Mesothelial cell of epicardium (in vitro differentiated cells): ENCODE measurements around the gene TMSB10. TPM values are rescaled to one million over a fixed set of nuclear protein-coding genes. Genes with fewer than 3 reads are reported as not detected.

Source experiments
- DNase-seq, 2 experiments: peaks; one replicate each; pipeline ENCODE4 v3.0.0; 2021; ENCODE audit warnings: low spot score in 2 of 2; ENCODE audit not compliant: unreplicated experiment in 2 of 2
- H3K27ac Mint-ChIP-seq: 2 replicates; pipeline ENCODE4 v1.8.0; 2021; ENCODE audit warnings: mixed read lengths
- H3K27me3 Mint-ChIP-seq: 2 replicates; pipeline ENCODE4 v1.8.0; 2021; ENCODE audit warnings: low read depth, mixed read lengths
- H3K36me3 Mint-ChIP-seq: 2 replicates; pipeline ENCODE4 v1.8.0; 2021; ENCODE audit warnings: mixed read lengths
- H3K4me1 Mint-ChIP-seq: 2 replicates; pipeline ENCODE4 v1.8.0; 2021; ENCODE audit warnings: mixed read lengths
- H3K4me3 Mint-ChIP-seq: 2 replicates; pipeline ENCODE4 v1.8.0; 2021; ENCODE audit warnings: mild to moderate bottlenecking, moderate library complexity, mixed read lengths
- H3K9me3 Mint-ChIP-seq: 2 replicates; pipeline ENCODE4 v1.8.0; 2021; ENCODE audit warnings: mixed read lengths
- CTCF ChIP-seq: fragments of 200-600 bp; sonication (generic); IDR thresholded peaks from one replicate; pipeline ENCODE4 v1.5.0; 2021; ENCODE audit warnings: antibody characterized with exemption; ENCODE audit not compliant: unreplicated experiment
- total RNA-seq: library from RNA; stranded (reverse); gene quantifications from 3 replicates; pipeline ENCODE4 v1.2.1, GENCODE V29; 2021

TMSB10 gene
- total RNA-seq, 1 donor from 2014 or later, result 1,289 TPM

- DNase-seq, result no peak
- peaks cover 95% of the 10 kb centered on the region for H3K27me3 Mint-ChIP-seq
- H3K4me1 Mint-ChIP-seq, result peaks cover 22% of the 10 kb centered on the region
- no peak for TF ChIP-seq CTCF
- H3K27ac Mint-ChIP-seq, result no peak overlapping the region
- no peak overlapping the region for H3K4me3 Mint-ChIP-seq
- H3K9me3 Mint-ChIP-seq, result no peaks in the 10 kb centered on the region
- H3K36me3 Mint-ChIP-seq, result no peaks in the 10 kb centered on the region
Observed at GRCh38 chr2:84878459-84878858, 27.0 kb upstream of the TMSB10 start.

- DNase-seq, result no peak
- TF ChIP-seq CTCF, result no peak
- H3K27ac Mint-ChIP-seq, result no peak overlapping the region
- H3K4me1 Mint-ChIP-seq, result peaks cover 22% of the 10 kb centered on the region
- peaks cover 97% of the 10 kb centered on the region for H3K27me3 Mint-ChIP-seq
- no peaks in the 10 kb centered on the region for H3K9me3 Mint-ChIP-seq
- H3K36me3 Mint-ChIP-seq, result no peaks in the 10 kb centered on the region
- no peak overlapping the region for H3K4me3 Mint-ChIP-seq
Observed at GRCh38 chr2:84878896-84879583, 26.4 kb upstream of the TMSB10 start.

- Mint-ChIP-seq H3K27me3 (peaks cover 98% of the 10 kb centered on the region), H3K4me1 (peaks cover 22% of the 10 kb centered on the region), H3K36me3 (no peaks in the 10 kb centered on the region), H3K4me3 (peak overlapping the region; percentile 61), H3K9me3 (no peaks in the 10 kb centered on the region), H3K27ac (no peak overlapping the region)
- no peak for TF ChIP-seq CTCF
- DNase-seq, result no peak
Observed at GRCh38 chr2:84879584-84880394, 25.7 kb upstream of the TMSB10 start.

GRCh38 chr2:84880395-84880644 lies 25.1 kb upstream of the TMSB10 start:
- H3K27me3 Mint-ChIP-seq, result peaks cover 95% of the 10 kb centered on the region
- DNase-seq, result no peak
- no peak overlapping the region for H3K27ac Mint-ChIP-seq

GRCh38 chr2:84880645-84881521 lies 24.6 kb upstream of the TMSB10 start, which contains the start of gene TRABD2A:
Gene TRABD2A, minus strand, starts transcription at chr2:84881084. Its CDS starts 45 bp downstream, at chr2:84881039.
- no peak for TF ChIP-seq CTCF
- no peak within 1 kb of the TSS for H3K27ac Mint-ChIP-seq
- H3K4me1 Mint-ChIP-seq, result peaks cover 22% of the 10 kb centered on the region
- H3K36me3 Mint-ChIP-seq, result no peaks in the 10 kb centered on the region
- DNase-seq, result no peak
- no peaks in the 10 kb centered on the region for H3K9me3 Mint-ChIP-seq
- H3K27me3 Mint-ChIP-seq, result peaks cover 93% of the 10 kb centered on the region
- peak within 1 kb of the TSS; percentile 65 for H3K4me3 Mint-ChIP-seq

More at GRCh38 chr2:84880395-84880644, 25.1 kb upstream of the TMSB10 start:
- TF ChIP-seq CTCF, result no peak
- Mint-ChIP-seq H3K9me3 (no peaks in the 10 kb centered on the region), H3K4me3 (peak overlapping the region; percentile 61), H3K4me1 (peaks cover 22% of the 10 kb centered on the region), H3K36me3 (no peaks in the 10 kb centered on the region)
